ENCODE results near the gene ZC3H6. TPM values are rescaled to one million over a fixed set of nuclear protein-coding genes. Genes with fewer than 3 reads are reported as not detected.

ZC3H6 gene
- total and polyA plus RNA-seq, 2 donors (not counting 1 experiment from before 2014, with no cell fraction given): 2.8 to 21.9 TPM

DNA sequence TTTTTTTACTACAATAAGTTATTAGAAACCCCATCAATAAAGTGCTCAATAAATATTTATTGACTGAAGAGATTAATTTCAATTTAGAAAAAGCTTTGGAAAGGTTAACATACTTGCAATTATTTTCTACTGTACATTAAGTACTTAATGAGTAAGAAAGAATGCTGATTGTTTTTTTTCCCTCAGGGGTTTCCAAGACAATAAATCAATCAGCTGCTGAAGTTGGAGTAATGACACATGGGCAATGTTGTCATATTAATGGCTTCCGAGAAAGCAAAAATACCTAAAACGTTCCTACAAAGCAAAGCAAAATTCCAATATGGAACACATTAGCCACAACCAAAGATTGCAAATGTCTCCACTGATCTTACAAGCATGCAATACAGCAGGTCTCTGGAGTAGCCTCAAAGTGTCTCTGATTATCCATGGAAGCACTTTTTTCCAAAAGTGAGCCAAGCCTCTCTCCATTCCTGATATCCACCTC, 66.7 kb downstream of the ZC3H6 start:
- H3K4me1 Mint-ChIP-seq: no peaks in the 10 kb centered on the region
- TF ChIP-seq EZH2 (IDR thresholded peaks at IDR 0.05; ENCODE audit: borderline replicate concordance, insufficient read depth, low read depth, low read length, poor library complexity, severe bottlenecking): no peak
- no peak for TF ChIP-seq CTCF (IDR thresholded peaks at IDR 0.05)
- Histone ChIP-seq H3K79me2 (ENCODE audit: control insufficient read depth, insufficient read depth, low read length) (no peaks in the 10 kb centered on the region), H3K9ac (ENCODE audit: low read length) (no peak overlapping the region), H3K36me3 (replicated peaks in 1 of 2; ENCODE audit: control extremely low read depth in 1 of 2, control insufficient read depth in 1 of 2, extremely low read depth in 1 of 2, insufficient read depth in 2 of 2, low read length in 1 of 2) (no peaks in the 10 kb centered on the region), H3K27ac (ENCODE audit: low read length in 2 of 2) (no peak overlapping the region), H2AFZ (ENCODE audit: insufficient read depth, low read depth, low read length, poor library complexity, severe bottlenecking) (no peak overlapping the region), H4K20me1 (ENCODE audit: control insufficient read depth, insufficient read depth, low read length, poor library complexity, severe bottlenecking) (no peaks in the 10 kb centered on the region), H3K27me3 (replicated peaks in 1 of 4; ENCODE audit: control extremely low read depth in 1 of 4, control insufficient read depth in 3 of 4, insufficient read depth in 4 of 4, low read length in 3 of 4) (no peaks in the 10 kb centered on the region), H3K4me3 (ENCODE audit: control extremely low read depth in 1 of 5, extremely low read depth in 1 of 5, insufficient read depth in 1 of 5, low read depth in 2 of 5, low read length in 4 of 5) (no peak overlapping the region), H3K9me3 (ENCODE audit: control extremely low read depth in 1 of 3, control insufficient read depth in 2 of 3, insufficient read depth in 1 of 3, low read length in 2 of 3) (peaks cover 0 to 2% (median 0%) of the 10 kb centered on the region in 3 donors), H3K4me1 (ENCODE audit: control insufficient read depth in 2 of 2, insufficient read depth in 2 of 2, low read length in 2 of 2) (no peaks in the 10 kb centered on the region), H3K4me2 (replicated peaks; ENCODE audit: low read depth, low read length, poor library complexity, severe bottlenecking) (no peak overlapping the region)
- H3K9me3 Mint-ChIP-seq (ENCODE audit: insufficient read depth): no peaks in the 10 kb centered on the region
- no peak overlapping the region for H3K4me3 Mint-ChIP-seq
- H3K27me3 Mint-ChIP-seq: no peaks in the 10 kb centered on the region
- no peak for DNase-seq
- no peak overlapping the region for H3K27ac Mint-ChIP-seq
- CTCF ChIA-PET: no interaction called here
- 94% methylated on average over 2 of the region's 2 CpGs for WGBS (ENCODE audit: insufficient coverage)
- intact Hi-C loops (cut with micrococcal nuclease): no loop called here
- ATAC-seq (ENCODE audit: low read depth): no peak
- POLR2A ChIA-PET: no interaction called here

DNA sequence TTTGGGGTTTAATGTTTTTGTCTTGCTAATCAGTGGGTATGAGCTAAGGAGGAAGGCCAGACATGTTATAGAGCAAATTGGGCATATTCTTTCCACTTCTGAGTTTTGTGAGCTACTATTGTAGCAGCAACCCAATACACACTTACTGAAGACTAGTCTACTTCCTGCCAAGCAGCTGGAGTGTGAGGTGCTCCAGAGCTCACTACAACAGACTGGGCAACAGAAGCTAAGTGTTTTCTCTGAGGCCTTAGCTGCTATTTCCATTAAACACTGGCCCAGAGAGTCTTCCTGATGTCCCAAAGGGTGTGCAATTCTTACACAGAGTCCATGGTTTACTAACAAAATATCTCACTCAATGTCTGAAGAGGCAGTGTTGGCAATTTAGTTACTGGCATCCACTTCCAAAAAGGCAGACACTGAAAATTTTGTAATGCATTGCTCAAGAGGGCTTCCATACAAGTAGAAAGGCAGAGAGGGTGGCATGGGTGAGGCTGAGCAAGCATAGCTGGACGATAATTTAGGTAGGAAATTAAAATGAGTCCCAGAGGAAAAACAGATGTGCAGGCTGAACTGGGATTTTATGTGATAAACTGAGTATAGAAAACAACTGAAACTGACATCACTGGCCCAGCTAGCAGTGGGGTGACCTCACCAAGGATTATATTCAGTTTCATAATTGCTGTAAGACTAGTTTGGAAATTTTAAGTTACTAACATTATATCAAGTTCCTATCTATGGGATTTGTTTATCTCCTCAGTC, 68.6 kb downstream of the ZC3H6 start:
- no peaks in the 10 kb centered on the region for H3K36me3 ChIP-seq (replicated peaks in 1 of 2; ENCODE audit: control extremely low read depth in 1 of 2, control insufficient read depth in 1 of 2, extremely low read depth in 1 of 2, insufficient read depth in 2 of 2, low read length in 1 of 2)
- no peak for DNase-seq
- POLR2A ChIA-PET: no interaction called here
- no peaks in the 10 kb centered on the region for H3K4me1 ChIP-seq (ENCODE audit: control insufficient read depth in 2 of 2, insufficient read depth in 2 of 2, low read length in 2 of 2)
- H2AFZ ChIP-seq (ENCODE audit: insufficient read depth, low read depth, low read length, poor library complexity, severe bottlenecking): no peak overlapping the region
- TF ChIP-seq CTCF (IDR thresholded peaks at IDR 0.05) (no peak), EZH2 (IDR thresholded peaks at IDR 0.05; ENCODE audit: borderline replicate concordance, insufficient read depth, low read depth, low read length, poor library complexity, severe bottlenecking) (no peak)
- Mint-ChIP-seq H3K27ac (no peak overlapping the region), H3K27me3 (no peaks in the 10 kb centered on the region), H3K9me3 (ENCODE audit: insufficient read depth) (no peaks in the 10 kb centered on the region), H3K4me1 (no peaks in the 10 kb centered on the region), H3K4me3 (no peak overlapping the region)
- no peak overlapping the region for H3K4me3 ChIP-seq (ENCODE audit: control extremely low read depth in 1 of 5, extremely low read depth in 1 of 5, insufficient read depth in 1 of 5, low read depth in 2 of 5, low read length in 4 of 5)
- ATAC-seq (ENCODE audit: low read depth): no peak
- no peaks in the 10 kb centered on the region for H3K27me3 ChIP-seq (replicated peaks in 1 of 4; ENCODE audit: control extremely low read depth in 1 of 4, control insufficient read depth in 3 of 4, insufficient read depth in 4 of 4, low read length in 3 of 4)
- no peak overlapping the region for H3K9ac ChIP-seq (ENCODE audit: low read length)
- no peaks in the 10 kb centered on the region for H3K79me2 ChIP-seq (ENCODE audit: control insufficient read depth, insufficient read depth, low read length)
- H4K20me1 ChIP-seq (ENCODE audit: control insufficient read depth, insufficient read depth, low read length, poor library complexity, severe bottlenecking): no peaks in the 10 kb centered on the region
- CTCF ChIA-PET: no interaction called here
- intact Hi-C loops (cut with micrococcal nuclease): no loop called here
- no peak overlapping the region for H3K27ac ChIP-seq (ENCODE audit: low read length in 2 of 2)
- WGBS (ENCODE audit: insufficient coverage): 70% methylated on average over 1 of the region's 1 CpG
- peaks cover 0 to 2% (median 0%) of the 10 kb centered on the region in 3 donors for H3K9me3 ChIP-seq (ENCODE audit: control extremely low read depth in 1 of 3, control insufficient read depth in 2 of 3, insufficient read depth in 1 of 3, low read length in 2 of 3)
- H3K4me2 ChIP-seq (replicated peaks; ENCODE audit: low read depth, low read length, poor library complexity, severe bottlenecking): no peak overlapping the region
